Measurements from ENCODE around the gene TMEM101.

- no peak for TF ChIP-seq CTCF (conservative IDR thresholded peaks at IDR 0.05; ENCODE audit: low read length)
- TF ChIP-seq EZH2phosphoT487 (IDR thresholded peaks at IDR 0.05; ENCODE audit: borderline replicate concordance, low read depth, low read length) = no peak
Observed at GRCh38 chr17:43966276-43966675, 48.5 kb downstream of the TMEM101 start.

Data from OCI-LY7 (cell line).